Natural killer cell (primary cell): ENCODE results near the gene OR13A1. TPM values are rescaled to one million over a fixed set of nuclear protein-coding genes. Genes with fewer than 3 reads are reported as not detected.

ENCODE experiments used
- ATAC-seq, 3 donors: fragments of 150-1000 bp in 2 of 3; fragments of 200-7000 bp in 1 of 3; cut with Tn5 transposase; 1 replicate in 1 of 3; 2 replicates in 2 of 3; pipeline ENCODE4 v1.10.0; 2021; ENCODE audit warnings: mild to moderate bottlenecking in 2 of 3, moderate library complexity in 2 of 3
- DNase-seq, 2 donors: peaks; one replicate each; pipeline versions ENCODE4 v3.0.0 to v3.0.0-alpha.2; 2013 to 2021; ENCODE audit warnings: mixed read lengths in 1 of 2
- H3K27ac ChIP-seq: one replicate; pipeline ENCODE4 v1.5.1; 2013; ENCODE audit warnings: mild to moderate bottlenecking, low read length
- H3K27me3 ChIP-seq: one replicate; pipeline ENCODE4 v1.6.1; 2013; ENCODE audit warnings: low read length; ENCODE audit not compliant: control insufficient read depth, insufficient read depth
- H3K36me3 ChIP-seq: one replicate; pipeline ENCODE4 v1.6.1; 2013; ENCODE audit warnings: low read length; ENCODE audit not compliant: control insufficient read depth, insufficient read depth
- H3K4me1 ChIP-seq: one replicate; pipeline ENCODE4 v1.6.1; 2013; ENCODE audit warnings: low read length; ENCODE audit not compliant: control insufficient read depth, insufficient read depth
- H3K4me3 ChIP-seq: one replicate; pipeline ENCODE4 v1.5.1; 2013; ENCODE audit warnings: low read length
- H3K9me3 ChIP-seq: one replicate; pipeline ENCODE4 v1.6.1; 2013; ENCODE audit warnings: low read length; ENCODE audit not compliant: control insufficient read depth, insufficient read depth
- H3K27ac Mint-ChIP-seq, 2 donors: one replicate each; pipeline ENCODE4 v1.8.0; 2022; ENCODE audit warnings: mild to moderate bottlenecking in 2 of 2, mixed read lengths in 2 of 2, moderate library complexity in 1 of 2
- H3K27me3 Mint-ChIP-seq, 2 donors: one replicate each; pipeline ENCODE4 v1.8.0; 2022; ENCODE audit warnings: low read depth in 2 of 2, mixed read lengths in 2 of 2
- H3K36me3 Mint-ChIP-seq: one replicate; pipeline ENCODE4 v1.8.0; 2022; ENCODE audit warnings: mixed read lengths
- H3K4me1 Mint-ChIP-seq, 2 donors: one replicate each; pipeline ENCODE4 v1.8.0; 2022; ENCODE audit warnings: mixed read lengths in 2 of 2
- H3K4me3 Mint-ChIP-seq: one replicate; pipeline ENCODE4 v1.8.0; 2022; ENCODE audit warnings: mild to moderate bottlenecking, moderate library complexity, mixed read lengths
- H3K9me3 Mint-ChIP-seq, 2 donors: one replicate each; pipeline ENCODE4 v1.8.0; 2022; ENCODE audit warnings: mixed read lengths in 2 of 2
- CTCF ChIP-seq: fragments of 200-600 bp; IDR thresholded peaks from one replicate; pipeline ENCODE4 v1.8.0; 2022; ENCODE audit warnings: antibody characterized with exemption
- WGBS: methylation state at CpG from one replicate; pipeline ENCODE4 v1.1.7; 2013; ENCODE audit warnings: missing lambda C conversion rate; ENCODE audit not compliant: insufficient coverage; 5-methylcytosine and 5-hydroxymethylcytosine counted together
- intact Hi-C: fragments of 100-400 bp; cut with micrococcal nuclease; formaldehyde crosslinking; loops from one replicate; pipeline ENCODE4 v1.14.2; 2022
- total RNA-seq, 4 donors: library from RNA; stranded (reverse); fragments of 120-200 nt in 1 of 4; gene quantifications; one replicate each; pipeline versions ENCODE4 v1.2.3 to v1.2.4, GENCODE V29; 2013 to 2022

Gene OR13A1
- total RNA-seq, 3 donors from 2014 or later (not counting 1 experiment from before 2014, with no cell fraction given), result not detected

- H3K4me3 ChIP-seq, result no peak overlapping the region
- H3K27ac ChIP-seq, result no peak overlapping the region
- Mint-ChIP-seq H3K4me3 (no peak overlapping the region), H3K27me3 (peaks cover 20 to 39% of the 10 kb centered on the region in 2 donors), H3K36me3 (no peaks in the 10 kb centered on the region), H3K9me3 (no peaks in the 10 kb centered on the region), H3K4me1 (no peaks in the 10 kb centered on the region), H3K27ac (no peak overlapping the region)
- DNase-seq, result no peak
- ATAC-seq, result no peak
- no peaks in the 10 kb centered on the region for H3K27me3 ChIP-seq
- no peaks in the 10 kb centered on the region for H3K4me1 ChIP-seq
- H3K36me3 ChIP-seq, result no peaks in the 10 kb centered on the region
- intact Hi-C loops, result no loop called here
- TF ChIP-seq CTCF, result no peak
- H3K9me3 ChIP-seq, result no peaks in the 10 kb centered on the region
- 47% methylated on average over 2 of the region's 2 CpGs for WGBS
Observed at GRCh38 chr10:45294681-45295080, 20.7 kb downstream of the OR13A1 start.

DNA sequence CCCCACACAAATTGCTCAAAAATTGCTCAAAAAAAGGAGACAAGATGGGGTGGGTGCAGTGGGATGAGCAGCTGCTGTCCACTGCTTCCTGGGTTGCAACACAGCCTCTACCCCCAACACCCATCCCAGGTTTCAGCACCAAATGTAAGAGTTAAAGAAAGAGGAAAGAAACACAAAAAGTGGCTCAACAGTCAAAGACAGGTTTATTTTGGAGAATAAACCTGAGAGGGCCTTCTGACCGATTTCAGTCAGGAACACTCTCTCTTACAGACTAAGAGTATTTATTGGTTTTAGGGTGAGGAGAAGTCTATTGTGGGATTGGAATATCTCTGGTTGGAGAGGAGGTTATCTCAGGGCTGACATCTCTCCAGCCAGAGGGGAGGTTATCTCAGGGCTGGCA lies 28.4 kb downstream of the OR13A1 start:
- H3K4me3 Mint-ChIP-seq, result no peak overlapping the region

DNA sequence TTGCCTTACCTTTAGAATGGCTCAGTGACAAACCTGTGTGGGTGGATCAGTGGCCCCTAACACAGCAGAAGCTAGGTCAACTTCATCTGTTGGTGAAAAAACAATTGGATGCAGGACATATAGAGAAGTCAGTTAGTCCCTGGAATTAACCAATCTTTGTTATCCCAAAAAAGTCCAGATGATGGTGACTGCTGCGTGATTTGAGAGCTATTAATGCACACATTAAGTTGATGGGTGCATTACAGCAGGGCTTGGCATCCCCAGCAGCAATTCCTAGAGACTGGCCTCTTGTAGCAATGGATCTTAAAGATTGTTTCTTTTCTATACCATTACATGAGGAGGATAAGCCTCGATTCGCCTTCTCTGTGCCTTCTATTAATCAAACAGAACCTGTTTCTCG lies 33.3 kb downstream of the OR13A1 start:
- H3K27ac ChIP-seq, result no peak overlapping the region
- no peaks in the 10 kb centered on the region for H3K36me3 ChIP-seq
- DNase-seq (no peak), ATAC-seq (no peak)
- H3K4me3 ChIP-seq, result no peak overlapping the region
- Mint-ChIP-seq H3K4me3 (no peak overlapping the region), H3K4me1 (no peaks in the 10 kb centered on the region), H3K27me3 (peaks cover 5 to 19% of the 10 kb centered on the region in 2 donors), H3K9me3 (no peaks in the 10 kb centered on the region), H3K27ac (no peak overlapping the region), H3K36me3 (no peaks in the 10 kb centered on the region)
- WGBS, result 61% methylated on average over 4 of the region's 4 CpGs
- no peak for TF ChIP-seq CTCF
- no peaks in the 10 kb centered on the region for H3K9me3 ChIP-seq
- H3K4me1 ChIP-seq, result no peaks in the 10 kb centered on the region
- H3K27me3 ChIP-seq, result no peaks in the 10 kb centered on the region
- intact Hi-C loops, result no loop called here

More for the DNA sequence above, 28.4 kb downstream of the OR13A1 start:
- Mint-ChIP-seq H3K4me1 (no peaks in the 10 kb centered on the region), H3K27ac (no peak overlapping the region), H3K27me3 (peaks cover 6 to 18% of the 10 kb centered on the region in 2 donors), H3K36me3 (no peaks in the 10 kb centered on the region), H3K9me3 (no peaks in the 10 kb centered on the region)
- intact Hi-C loops, result no loop called here
- no peak for TF ChIP-seq CTCF
- no CpG with 5 or more reads among the region's 1 CpG for WGBS
- no peak for ATAC-seq
- H3K4me3 ChIP-seq, result no peak overlapping the region
- H3K4me1 ChIP-seq, result no peaks in the 10 kb centered on the region
- no peaks in the 10 kb centered on the region for H3K27me3 ChIP-seq
- no peak overlapping the region for H3K27ac ChIP-seq
- no peak for DNase-seq
- no peaks in the 10 kb centered on the region for H3K9me3 ChIP-seq
- no peaks in the 10 kb centered on the region for H3K36me3 ChIP-seq

DNA sequence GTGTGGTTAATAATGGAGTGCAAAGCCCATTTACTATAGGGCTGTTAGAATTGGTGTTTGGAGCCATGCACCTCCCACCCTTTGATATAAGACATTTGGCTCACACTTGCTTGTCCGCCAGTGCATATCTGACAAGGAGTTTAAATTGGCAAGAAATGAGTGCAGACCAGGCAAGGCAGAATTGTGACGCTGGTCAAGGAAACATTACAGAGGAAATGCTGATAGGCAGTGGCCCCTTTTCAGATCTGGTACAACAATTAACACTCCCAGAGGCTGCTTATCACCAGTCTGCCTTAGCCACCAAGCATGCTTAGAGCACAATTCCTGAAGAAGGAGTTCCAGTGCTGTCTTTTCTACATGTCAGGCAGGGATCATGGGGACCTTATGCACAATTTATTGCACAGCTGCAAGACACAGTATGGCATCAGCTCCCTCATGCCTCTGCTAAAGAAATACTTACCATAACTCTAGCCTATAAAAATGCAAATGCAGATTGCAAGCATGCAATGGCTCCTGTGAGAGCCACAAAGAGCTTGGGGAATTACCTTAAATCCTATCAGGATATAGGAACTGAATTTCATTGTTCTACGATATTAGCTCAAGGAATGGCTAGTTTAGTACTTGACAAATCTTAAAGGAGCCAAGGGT lies 35.2 kb downstream of the OR13A1 start:
- Mint-ChIP-seq H3K36me3 (no peaks in the 10 kb centered on the region), H3K4me3 (no peak overlapping the region), H3K27me3 (peaks cover 5 to 19% of the 10 kb centered on the region in 2 donors), H3K27ac (no peak overlapping the region), H3K9me3 (no peaks in the 10 kb centered on the region), H3K4me1 (no peaks in the 10 kb centered on the region)
- Histone ChIP-seq H3K4me1 (no peaks in the 10 kb centered on the region), H3K27ac (no peak overlapping the region), H3K9me3 (no peaks in the 10 kb centered on the region), H3K4me3 (no peak overlapping the region), H3K27me3 (no peaks in the 10 kb centered on the region), H3K36me3 (no peaks in the 10 kb centered on the region)
- no peak for TF ChIP-seq CTCF
- DNase-seq (no peak), ATAC-seq (no peak)
- 84% methylated on average over 3 of the region's 3 CpGs for WGBS
- intact Hi-C loops, result no loop called here
